NB4 (cell line): Measurements from ENCODE around the gene CCN2.

Experiments
- DNase-seq: peaks from one replicate; pipeline ENCODE4 v3.0.0; 2010; ENCODE audit warnings: low read depth
- H3K4me3 ChIP-seq: one replicate; pipeline ENCODE4 v1.5.1; 2011; ENCODE audit warnings: mild to moderate bottlenecking, low read depth, low read length, moderate library complexity
- CTCF ChIP-seq: IDR thresholded peaks from one replicate; pipeline ENCODE4 v1.5.1; 2012; ENCODE audit warnings: low read depth, low read length
- MYC ChIP-seq: IDR thresholded peaks from 2 replicates; pipeline ENCODE4 v1.6.1; 2011; ENCODE audit warnings: low read depth, low read length
- POLR2A ChIP-seq: IDR thresholded peaks from 2 replicates; pipeline ENCODE4 v1.6.1; 2011; ENCODE audit warnings: mild to moderate bottlenecking; ENCODE audit not compliant: insufficient read length; ENCODE audit errors: extremely low read depth
- TF ChIP-seq, protein P1 (sequence below): IDR thresholded peaks from 2 replicates; pipeline ENCODE4 v1.6.1; 2011; ENCODE audit warnings: low read depth, low read length

CCN2 gene

DNA sequence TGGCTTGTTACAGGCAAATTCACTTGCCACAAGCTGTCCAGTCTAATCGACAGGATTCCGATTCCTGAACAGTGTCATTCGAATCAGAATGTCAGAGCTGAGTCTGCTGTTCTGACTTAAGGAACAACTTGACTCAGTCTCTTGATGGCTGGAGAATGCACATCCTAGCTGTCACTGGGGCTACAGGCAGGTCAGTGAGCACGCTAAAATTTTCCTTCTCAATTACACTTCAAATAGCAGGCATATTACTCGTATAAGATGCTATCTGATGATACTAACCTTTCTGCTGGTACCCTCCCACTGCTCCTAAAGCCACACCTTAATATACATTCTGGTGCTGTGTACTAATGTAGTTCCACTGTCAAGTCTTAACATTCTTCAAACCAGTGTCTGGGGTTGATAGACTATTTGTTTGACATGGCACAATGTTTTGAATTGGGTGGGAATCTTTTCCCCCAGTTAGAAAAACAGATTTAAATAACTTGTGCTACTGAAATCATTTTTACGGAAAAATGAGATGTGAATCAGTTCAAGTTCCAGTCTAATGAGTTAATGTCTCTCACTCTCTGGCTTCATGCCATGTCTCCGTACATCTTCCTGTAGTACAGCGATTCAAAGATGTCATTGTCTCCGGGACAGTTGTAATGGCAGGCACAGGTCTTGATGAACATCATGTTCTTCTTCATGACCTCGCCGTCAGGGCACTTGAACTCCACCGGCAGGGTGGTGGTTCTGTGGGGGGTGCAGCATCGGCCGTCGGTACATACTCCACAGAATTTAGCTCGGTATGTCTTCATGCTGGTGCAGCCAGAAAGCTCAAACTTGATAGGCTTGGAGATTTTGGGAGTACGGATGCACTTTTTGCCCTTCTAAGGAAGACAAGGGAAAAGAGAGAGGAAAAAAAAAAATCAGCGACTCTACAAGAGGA is 2.2 kb downstream of the CCN2 start:
- no peak overlapping the region for H3K4me3 ChIP-seq
- DNase-seq: no peak
- no peak for TF ChIP-seq MYC
- no peak for TF ChIP-seq CTCF
- no peak for TF ChIP-seq POLR2A
- TF ChIP-seq, protein P1, sequence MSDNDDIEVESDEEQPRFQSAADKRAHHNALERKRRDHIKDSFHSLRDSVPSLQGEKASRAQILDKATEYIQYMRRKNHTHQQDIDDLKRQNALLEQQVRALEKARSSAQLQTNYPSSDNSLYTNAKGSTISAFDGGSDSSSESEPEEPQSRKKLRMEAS: no peak

DNA sequence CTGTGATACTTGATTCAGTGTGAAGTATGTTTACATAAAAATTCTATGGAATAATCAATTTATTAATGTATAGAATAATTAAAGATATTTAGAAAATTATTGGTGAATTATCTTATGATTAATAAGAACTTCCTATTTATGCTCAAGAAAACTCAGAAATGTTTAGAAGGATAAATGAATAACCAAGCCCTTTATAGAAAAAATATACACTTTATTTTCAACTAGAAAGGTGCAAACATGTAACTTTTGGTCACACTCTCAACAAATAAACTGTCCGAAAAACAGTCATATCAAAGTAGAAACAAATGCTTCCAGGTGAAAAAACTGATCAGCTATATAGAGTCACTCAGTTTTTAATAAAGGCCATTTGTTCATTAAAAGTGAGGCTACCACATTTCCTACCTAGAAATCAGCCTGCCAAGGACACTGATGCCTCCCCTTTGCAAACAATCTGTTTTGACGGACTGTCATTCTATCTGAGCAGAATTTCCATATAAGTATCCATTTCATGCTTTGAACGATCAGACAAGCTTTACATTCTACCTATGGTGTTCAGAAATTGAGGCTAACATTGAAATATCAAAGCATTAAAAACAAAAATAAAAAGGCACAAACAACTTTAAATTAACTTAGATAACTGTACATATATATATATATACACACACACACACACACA is 3.0 kb downstream of the CCN2 start:
- TF ChIP-seq, protein P1: no peak
- TF ChIP-seq POLR2A (no peak), CTCF (no peak), MYC (no peak)
- no peak overlapping the region for H3K4me3 ChIP-seq
- no peak for DNase-seq

DNA sequence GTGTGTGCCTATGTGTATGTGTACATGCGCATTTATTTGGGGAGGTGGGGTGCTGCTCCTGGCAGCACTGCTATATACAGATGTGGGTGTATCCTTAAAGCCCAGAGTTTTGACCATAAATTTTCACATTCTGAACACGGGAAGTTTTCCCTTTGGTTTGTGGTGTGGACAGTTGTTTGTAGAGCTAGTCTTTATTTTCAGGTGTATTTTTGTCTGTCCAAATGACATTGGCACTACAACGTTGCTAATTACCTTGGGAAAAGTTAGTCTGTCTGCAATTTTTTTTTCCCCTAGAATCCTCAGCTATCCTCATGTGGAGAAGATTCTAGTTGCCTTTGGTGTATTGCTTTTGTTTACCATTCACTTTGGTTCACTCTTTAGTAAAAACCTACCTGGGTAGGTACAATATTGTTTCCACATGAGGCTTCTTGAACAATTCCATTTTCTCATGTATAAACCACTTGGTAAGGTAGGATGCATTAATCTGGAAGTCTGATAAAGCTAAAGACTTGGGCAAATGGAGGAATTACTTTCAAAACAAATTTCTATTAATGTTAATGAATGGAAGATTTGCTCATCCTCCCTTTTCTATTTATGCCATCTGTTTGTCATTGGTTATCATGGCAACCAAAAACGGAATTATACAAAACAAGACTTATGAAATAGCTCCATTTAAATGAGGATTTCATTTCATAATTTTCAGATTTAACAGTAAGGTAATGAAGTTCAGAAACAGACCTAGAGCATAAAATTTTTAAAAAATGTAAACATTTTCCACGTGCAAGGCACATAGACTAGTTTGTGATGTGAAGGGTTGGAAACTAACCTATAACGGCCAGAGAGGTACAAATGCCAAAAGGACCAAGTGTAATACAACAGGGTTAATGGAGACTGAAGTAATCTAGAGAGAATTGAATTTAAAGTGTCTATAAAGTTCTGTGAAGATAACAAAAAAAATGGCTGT is 3.9 kb downstream of the CCN2 start:
- no peak overlapping the region for H3K4me3 ChIP-seq
- DNase-seq: no peak
- TF ChIP-seq CTCF (no peak), MYC (no peak), POLR2A (no peak)
- TF ChIP-seq, protein P1: no peak

DNA sequence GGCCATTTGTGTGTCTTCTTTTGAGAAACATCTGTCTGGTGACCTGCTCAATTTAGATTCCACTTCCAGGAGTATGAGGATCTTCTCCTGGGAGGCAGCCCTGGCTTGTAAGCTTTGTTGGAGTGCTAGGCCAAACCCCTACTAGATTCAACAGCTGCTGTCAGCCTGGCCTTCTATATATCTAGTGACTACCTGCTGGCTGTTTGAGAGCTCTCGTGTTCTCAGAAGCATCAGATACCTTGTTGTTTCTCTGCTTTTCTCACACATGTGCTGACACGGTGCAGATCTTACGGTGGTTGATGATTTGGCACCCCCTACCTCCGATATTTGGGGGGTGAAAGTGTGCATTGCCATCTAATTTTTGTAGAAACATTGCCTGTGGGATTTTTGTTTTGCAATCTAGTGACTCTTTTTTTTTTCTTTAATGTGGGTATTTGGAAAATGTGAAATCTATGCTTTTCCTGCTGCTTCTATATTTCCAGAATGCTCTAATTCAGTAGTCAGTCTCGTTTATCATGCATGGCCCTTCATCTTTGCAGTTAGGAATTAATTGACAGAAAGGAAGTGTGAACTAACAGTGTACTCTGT is 4.7 kb downstream of the CCN2 start:
- DNase-seq: no peak
- TF ChIP-seq, protein P1: no peak
- TF ChIP-seq MYC (no peak), POLR2A (no peak), CTCF (no peak)
- H3K4me3 ChIP-seq: no peak overlapping the region

- no peak for TF ChIP-seq POLR2A
- TF ChIP-seq MYC: no peak
- TF ChIP-seq CTCF: no peak
- no peak overlapping the region for H3K4me3 ChIP-seq
- no peak for DNase-seq
Observed at GRCh38 chr6:131945971-131946370, 5.2 kb downstream of the CCN2 start.
